IMR-90 (cell line): ENCODE data around the gene SARS1. TPM values are rescaled to one million over a fixed set of nuclear protein-coding genes. Genes with fewer than 3 reads are reported as not detected.

Experiments used
- ATAC-seq: fragments of 200-7000 bp; cut with Tn5 transposase; 2 replicates; pipeline ENCODE4 v1.9.1; 2020; ENCODE audit warnings: low read depth, mild to moderate bottlenecking, moderate library complexity
- BruUV-seq: library from RNA; stranded (reverse); fragments of 400-500 nt; replicated peaks from 2 replicates; lab custom pipeline; 2021; lab: Mats Ljungman, UMichigan
- CTCF ChIA-PET: fragments of 300-600 bp; formaldehyde crosslinking; extraction: SDS; loops from one replicate; lab custom pipeline; 2021; ENCODE audit warnings: antibody characterized with exemption; lab: Yijun Ruan, JAX
- POLR2A ChIA-PET: fragments of 300-600 bp; sonication (Branson Sonifier 250); formaldehyde crosslinking; loops from one replicate; lab custom pipeline; 2022; ENCODE audit warnings: antibody characterized with exemption; ENCODE audit not compliant: unreplicated experiment; lab: Charles Lee
- DNase-seq: peaks from one replicate; pipeline ENCODE4 v3.0.0; 2013
- H2AFZ ChIP-seq: replicated peaks from 2 replicates; pipeline ENCODE3; 2013; ENCODE audit warnings: low read length, mild to moderate bottlenecking; ENCODE audit not compliant: poor library complexity
- H2AK5ac ChIP-seq: 2 replicates; pipeline ENCODE4 v1.6.1; 2013; ENCODE audit warnings: low read depth, low read length, inconsistent platforms
- H2AK9ac ChIP-seq: replicated peaks from 2 replicates; pipeline ENCODE3; 2013; ENCODE audit warnings: mild to moderate bottlenecking, low read depth, low read length, moderate library complexity; ENCODE audit not compliant: poor library complexity
- H2BK120ac ChIP-seq: 2 replicates; pipeline ENCODE4 v1.6.1; 2013; ENCODE audit warnings: low read depth, low read length, inconsistent platforms
- H2BK15ac ChIP-seq: 3 replicates; pipeline ENCODE4 v1.6.1; 2013; ENCODE audit warnings: low read depth, low read length, inconsistent platforms
- H2BK20ac ChIP-seq: 2 replicates; pipeline ENCODE4 v1.6.1; 2013; ENCODE audit warnings: low read depth, mild to moderate bottlenecking, inconsistent platforms, low read length, moderate library complexity
- H2BK5ac ChIP-seq: 2 replicates; pipeline ENCODE4 v1.6.1; 2013; ENCODE audit warnings: mild to moderate bottlenecking, low read depth, low read length, inconsistent platforms; ENCODE audit not compliant: poor library complexity, severe bottlenecking
- H3K14ac ChIP-seq: replicated peaks from 2 replicates; pipeline ENCODE4 v1.6.1; 2013; ENCODE audit warnings: low read depth, low read length, inconsistent platforms
- H3K18ac ChIP-seq: 2 replicates; pipeline ENCODE4 v1.6.1; 2013; ENCODE audit warnings: low read depth, low read length, control low read depth
- H3K23ac ChIP-seq: 2 replicates; pipeline ENCODE4 v1.6.1; 2013; ENCODE audit warnings: low read depth, low read length, inconsistent platforms
- H3K27ac ChIP-seq: 2 replicates; pipeline ENCODE4 v1.5.1; 2013; ENCODE audit warnings: mild to moderate bottlenecking, control low read depth, low read length; ENCODE audit not compliant: insufficient read depth
- H3K27me3 ChIP-seq: 2 replicates; pipeline ENCODE4 v1.6.1; 2013; ENCODE audit warnings: low read length; ENCODE audit not compliant: control insufficient read depth, insufficient read depth
- H3K36me3 ChIP-seq: 2 replicates; pipeline ENCODE4 v1.6.1; 2013; ENCODE audit warnings: low read length, mixed read lengths; ENCODE audit not compliant: control insufficient read depth, insufficient read depth
- H3K4ac ChIP-seq: 2 replicates; pipeline ENCODE4 v1.6.1; 2013; ENCODE audit warnings: low read depth, low read length, inconsistent platforms
- H3K4me1 ChIP-seq: 2 replicates; pipeline ENCODE4 v1.6.1; 2013; ENCODE audit warnings: low read length, mixed read lengths; ENCODE audit not compliant: control insufficient read depth, insufficient read depth
- H3K4me2 ChIP-seq: 2 replicates; pipeline ENCODE4 v1.6.1; 2013; ENCODE audit warnings: low read depth, mild to moderate bottlenecking, control low read depth, low read length, moderate library complexity
- H3K4me3 ChIP-seq: 2 replicates; pipeline ENCODE4 v1.5.1; 2013; ENCODE audit warnings: low read depth, mild to moderate bottlenecking, control low read depth, low read length, moderate library complexity; ENCODE audit not compliant: insufficient read depth
- H3K56ac ChIP-seq: 2 replicates; pipeline ENCODE4 v1.6.1; 2013; ENCODE audit warnings: low read length, inconsistent platforms; ENCODE audit not compliant: insufficient read depth; ENCODE audit errors: extremely low read depth
- H3K79me1 ChIP-seq, 2 experiments: 2 replicates each; pipeline ENCODE4 v1.6.1; 2013; ENCODE audit warnings: low read length in 2 of 2, inconsistent platforms in 1 of 2, low read depth in 1 of 2
- H3K9ac ChIP-seq: 2 replicates; pipeline ENCODE4 v1.6.1; 2013; ENCODE audit warnings: low read depth, low read length, control low read depth
- H3K9me1 ChIP-seq: 2 replicates; pipeline ENCODE4 v1.6.1; 2013; ENCODE audit warnings: low read length, inconsistent platforms; ENCODE audit not compliant: insufficient read depth
- H3K9me3 ChIP-seq: 2 replicates; pipeline ENCODE4 v1.6.1; 2013; ENCODE audit warnings: low read length; ENCODE audit not compliant: control insufficient read depth, insufficient read depth
- H4K20me1 ChIP-seq: 2 replicates; pipeline ENCODE4 v1.6.1; 2013; ENCODE audit warnings: low read length, inconsistent platforms; ENCODE audit not compliant: insufficient read depth
- H4K5ac ChIP-seq: 2 replicates; pipeline ENCODE4 v1.6.1; 2013; ENCODE audit warnings: mild to moderate bottlenecking, low read depth, low read length, control low read depth
- H4K8ac ChIP-seq, 2 experiments: 2 replicates each; pipeline ENCODE4 v1.6.1; 2013; ENCODE audit warnings: low read depth in 2 of 2, low read length in 2 of 2, control low read depth in 1 of 2, inconsistent platforms in 1 of 2
- H4K91ac ChIP-seq: 2 replicates; pipeline ENCODE4 v1.6.1; 2013; ENCODE audit warnings: low read depth, low read length, inconsistent platforms; ENCODE audit not compliant: insufficient read depth
- CEBPB ChIP-seq: IDR thresholded peaks from 2 replicates; pipeline ENCODE4 v1.6.1; 2012; ENCODE audit warnings: low read depth, low read length, improper control_type of control experiment
- CHD1 ChIP-seq: IDR thresholded peaks from 2 replicates; pipeline ENCODE4 v1.6.1; 2012; ENCODE audit warnings: low read depth, low read length, improper control_type of control experiment
- CTCF ChIP-seq: conservative IDR thresholded peaks from 2 replicates; pipeline ENCODE4 v1.5.1; 2012; ENCODE audit warnings: mild to moderate bottlenecking, low read depth, low read length, improper control_type of control experiment
- ELK1 ChIP-seq: fragments of 150-350 bp; IDR thresholded peaks from 2 replicates; pipeline ENCODE4 v1.6.1; 2016; ENCODE audit warnings: low read depth, mild to moderate bottlenecking, low read length, moderate library complexity, borderline replicate concordance
- FOS ChIP-seq: fragments of 150-350 bp; IDR thresholded peaks from 2 replicates; pipeline ENCODE4 v1.6.1; 2016; ENCODE audit warnings: low read depth, low read length
- MAFK ChIP-seq: IDR thresholded peaks from 2 replicates; pipeline ENCODE4 v1.6.1; 2012; ENCODE audit warnings: low read depth, low read length, improper control_type of control experiment
- MAZ ChIP-seq: IDR thresholded peaks from 2 replicates; pipeline ENCODE4 v1.6.1; 2012; ENCODE audit warnings: low read depth, mild to moderate bottlenecking, low read length, improper control_type of control experiment, moderate library complexity, borderline replicate concordance
- MXI1 ChIP-seq: IDR thresholded peaks from 2 replicates; pipeline ENCODE4 v1.6.1; 2012; ENCODE audit warnings: low read depth, mild to moderate bottlenecking, low read length, moderate library complexity, borderline replicate concordance
- NFE2L2 ChIP-seq: fragments of 150-350 bp; IDR thresholded peaks from 2 replicates; pipeline ENCODE4 v1.6.1; 2016; ENCODE audit warnings: low read depth, mild to moderate bottlenecking, low read length
- POLR2A ChIP-seq: IDR thresholded peaks from 2 replicates; pipeline ENCODE4 v1.6.1; 2012; ENCODE audit warnings: mild to moderate bottlenecking, low read depth, low read length
- RAD21 ChIP-seq: IDR thresholded peaks from 2 replicates; pipeline ENCODE4 v1.6.1; 2012; ENCODE audit warnings: low read length, improper control_type of control experiment
- RCOR1 ChIP-seq: IDR thresholded peaks from 2 replicates; pipeline ENCODE4 v1.6.1; 2012; ENCODE audit warnings: mild to moderate bottlenecking, low read length, improper control_type of control experiment; ENCODE audit not compliant: insufficient replicate concordance
- RFX5 ChIP-seq: IDR thresholded peaks from 2 replicates; pipeline ENCODE4 v1.8.0; 2012; ENCODE audit warnings: low read depth, mild to moderate bottlenecking, low read length, moderate library complexity
- SMC3 ChIP-seq: fragments of 150-350 bp; IDR thresholded peaks from 2 replicates; pipeline ENCODE4 v1.6.1; 2016; ENCODE audit warnings: low read depth, mild to moderate bottlenecking, antibody characterized with exemption, low read length, moderate library complexity
- USF2 ChIP-seq: fragments of 150-350 bp; IDR thresholded peaks from 2 replicates; pipeline ENCODE4 v1.6.1; 2017; ENCODE audit warnings: mild to moderate bottlenecking, antibody characterized with exemption, low read length, low read depth
- WGBS, 2 experiments: methylation state at CpG; one replicate each; pipeline versions ENCODE4 v1.1.5 to v1.1.7; 2013; ENCODE audit warnings: missing lambda C conversion rate in 2 of 2; ENCODE audit not compliant: insufficient read length in 1 of 2; ENCODE audit errors: extremely low coverage in 2 of 2; 5-methylcytosine and 5-hydroxymethylcytosine counted together
- dilution Hi-C: fragments of 300-500 bp; cut with HindIII; formaldehyde crosslinking; loops from one replicate; pipeline ENCODE4 v1.14.3; 2018; ENCODE audit warnings: low sequenced_read_pairs; ENCODE audit not compliant: unreplicated experiment
- in situ Hi-C: fragments of 300-500 bp; cut with MboI; formaldehyde crosslinking; loops from 3 replicates; pipeline ENCODE4 v1.14.3; 2019; ENCODE audit warnings: low sequenced_read_pairs, inconsistent platforms, mixed read lengths
- intact Hi-C: fragments of 100-400 bp; cut with micrococcal nuclease; formaldehyde crosslinking; loops from 2 replicates; pipeline ENCODE4 v1.10.0; 2022
- polyA plus RNA-seq, 3 experiments: library from polyadenylated mRNA; depleted of rRNA; stranded (reverse); fragments of >200 nt; gene quantifications; 2 replicates each; pipeline ENCODE4 v1.2.3, GENCODE V29; 2012; ENCODE audit warnings: low replicate concordance in 1 of 3
- total RNA-seq: library from RNA; depleted of rRNA; stranded (reverse); fragments of >200 nt; gene quantifications from 2 replicates; pipeline ENCODE4 v1.2.3, GENCODE V29; 2012

Gene SARS1
- total and polyA plus RNA-seq, 2 of the 4 experiments (the other 2 are of a cell fraction), result 231 to 348 TPM

GRCh38 chr1:109218516-109218915, 4.8 kb downstream of the SARS1 start:
- H3K4me3 ChIP-seq, result no peak overlapping the region

More at GRCh38 chr1:109218516-109218915, 4.8 kb downstream of the SARS1 start:
- Histone ChIP-seq H3K9ac (no peak overlapping the region), H2BK20ac (no peak overlapping the region), H3K36me3 (peaks cover 12% of the 10 kb centered on the region), H2BK5ac (no peak overlapping the region), H4K91ac (no peak overlapping the region), H3K79me1 (peaks cover under 1 to 49% of the 10 kb centered on the region in 2 experiments; a peak in 3 of 4 replicates), H3K14ac (no peak overlapping the region), H2AK5ac (no peak overlapping the region), H2AFZ (no peak overlapping the region), H2AK9ac (no peak overlapping the region), H3K56ac (no peak overlapping the region), H2BK15ac (no peak overlapping the region), H4K8ac (no peak overlapping the region), H3K9me3 (no peaks in the 10 kb centered on the region), H3K4me1 (peaks cover 2% of the 10 kb centered on the region), H3K4ac (no peak overlapping the region), H3K18ac (no peak overlapping the region), H3K27ac (no peak overlapping the region), H3K27me3 (no peaks in the 10 kb centered on the region), H4K20me1 (peaks cover 59% of the 10 kb centered on the region), H3K4me2 (no peak overlapping the region), H3K23ac (no peak overlapping the region), H3K9me1 (peaks cover under 1% of the 10 kb centered on the region), H4K5ac (0 out of 2 replicates have a peak overlapping the region, but pooled peaks have one; percentile 26), H2BK120ac (no peak overlapping the region)
- in situ Hi-C loops, result no loop called here
- CTCF ChIA-PET, result interaction anchor here (0.6 kb wide), 2 partner anchors 19 to 136 kb away, joined by 3 read pairs; no protein-coding TSS in a partner anchor
- dilution Hi-C loops, result loop anchor here (25.0 kb wide), 1 partner anchor 119 kb away; no protein-coding TSS in a partner anchor
- no TSS peak for BruUV-seq
- TF ChIP-seq POLR2A (no peak), ELK1 (no peak), RFX5 (no peak), RAD21 (no peak), MXI1 (no peak), SMC3 (no peak), CTCF (no peak), FOS (no peak), CHD1 (no peak), MAZ (no peak), CEBPB (no peak), MAFK (no peak), NFE2L2 (no peak), USF2 (no peak), RCOR1 (no peak)
- POLR2A ChIA-PET, result no interaction called here
- 20% methylated on average over 1 of the region's 3 CpGs; no CpG with 5 or more reads in 1 of the 2 experiments for WGBS, 2 experiments
- ATAC-seq (no peak), DNase-seq (no peak)
- intact Hi-C loops, result no loop called here
